Measurements from ENCODE around the gene RBCK1.
"Not testable (repeated sequence)": the region's sequence is repeated elsewhere in the genome, so short reads cannot be mapped to it uniquely, and the experiment has no call there.

RBCK1 gene

DNA sequence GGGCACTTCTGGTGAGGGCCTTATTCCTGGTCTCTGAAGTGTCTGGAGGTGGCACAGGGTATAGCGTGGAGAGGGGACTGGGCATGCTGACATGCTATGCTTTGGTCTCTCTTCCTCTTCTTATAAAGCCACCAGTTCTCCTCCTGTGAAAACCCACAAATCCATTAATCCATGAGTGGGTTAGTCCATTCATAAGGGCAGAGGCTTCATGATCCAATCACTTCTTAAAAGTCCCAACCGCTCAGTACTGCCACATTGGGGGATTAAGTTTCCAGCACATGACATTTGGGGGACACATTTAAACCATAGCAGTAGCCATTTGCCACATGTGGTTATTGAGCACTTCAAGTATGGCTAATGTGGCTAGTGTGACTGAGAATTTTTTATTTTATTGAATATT, 31.3 kb upstream of the RBCK1 start:
- DNase-seq, result no peak

DNA sequence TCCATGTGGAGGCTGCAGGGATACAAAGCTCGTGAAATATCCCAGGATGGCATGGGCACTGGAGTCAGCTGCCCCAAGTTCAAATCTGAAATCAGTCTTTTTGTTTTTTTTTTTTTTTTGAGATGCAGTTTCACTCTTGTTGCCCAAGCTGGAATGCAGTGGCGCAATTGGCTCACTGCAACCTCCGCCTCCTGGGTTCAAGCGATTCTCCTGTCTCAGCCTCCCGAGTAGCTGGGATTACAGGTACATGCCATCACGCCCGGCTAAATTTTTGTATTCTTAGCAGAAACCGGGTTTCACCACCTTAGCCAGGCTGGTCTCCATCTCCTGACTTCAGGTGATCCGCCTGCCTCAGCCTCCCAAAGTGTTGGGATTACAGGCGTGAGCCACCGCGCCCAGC, 30.5 kb upstream of the RBCK1 start:
- DNase-seq, result not testable (repeated sequence)

DNA sequence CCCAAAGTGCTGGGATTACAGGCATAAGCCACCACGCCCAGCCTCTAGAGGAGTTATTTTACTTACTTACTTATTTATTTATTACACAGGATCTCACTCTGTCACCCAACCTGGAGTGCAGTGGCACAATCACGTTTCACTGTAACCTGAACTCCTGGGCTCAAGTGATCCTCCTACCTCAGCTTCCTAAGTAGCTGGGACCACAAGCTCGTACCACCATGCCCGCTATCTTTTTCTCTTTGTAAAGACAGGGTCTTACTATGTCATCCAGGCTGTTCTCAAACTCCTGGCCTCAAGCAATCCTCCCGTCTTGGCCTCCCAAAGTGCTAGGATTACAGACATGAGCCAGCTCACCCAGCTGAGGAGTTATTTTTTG, 29.1 kb upstream of the RBCK1 start:
- no peak for DNase-seq

DNA sequence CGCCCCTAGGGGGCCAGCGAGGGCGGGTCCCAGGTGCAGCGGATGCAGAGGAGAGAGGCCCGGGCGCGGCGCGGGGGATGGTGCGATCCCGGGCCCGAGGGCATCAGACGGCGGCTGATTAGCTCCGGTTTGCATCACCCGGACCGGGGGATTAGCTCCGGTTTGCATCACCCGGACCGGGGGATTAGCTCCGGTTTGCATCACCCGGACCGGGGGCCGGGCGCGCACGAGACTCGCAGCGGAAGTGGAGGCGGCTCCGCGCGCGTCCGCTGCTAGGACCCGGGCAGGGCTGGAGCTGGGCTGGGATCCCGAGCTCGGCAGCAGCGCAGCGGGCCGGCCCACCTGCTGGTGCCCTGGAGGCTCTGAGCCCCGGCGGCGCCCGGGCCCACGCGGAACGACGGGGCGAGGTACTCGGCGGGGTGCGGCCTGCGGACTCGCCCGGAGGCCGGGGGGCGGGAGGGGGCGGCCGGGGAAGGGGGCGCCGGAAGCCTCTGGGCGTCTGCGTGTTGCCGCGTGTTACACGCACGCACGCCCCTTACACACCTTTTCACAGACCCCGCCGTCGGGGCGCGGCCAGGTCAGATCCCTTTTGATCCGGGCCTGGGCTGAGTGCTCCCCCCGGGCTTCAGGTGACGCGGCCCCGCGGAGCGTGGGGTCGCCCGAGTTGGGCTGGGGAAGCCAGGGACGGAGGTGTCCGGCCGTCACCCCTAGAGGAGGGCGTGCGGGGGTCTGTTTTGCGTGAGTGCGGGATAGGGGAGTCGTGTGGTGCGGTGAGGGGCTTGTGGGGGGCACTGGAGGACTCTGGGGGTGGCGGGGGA, 27.1 kb upstream of the RBCK1 start:
- DNase-seq, result peak; percentile 74

DNA sequence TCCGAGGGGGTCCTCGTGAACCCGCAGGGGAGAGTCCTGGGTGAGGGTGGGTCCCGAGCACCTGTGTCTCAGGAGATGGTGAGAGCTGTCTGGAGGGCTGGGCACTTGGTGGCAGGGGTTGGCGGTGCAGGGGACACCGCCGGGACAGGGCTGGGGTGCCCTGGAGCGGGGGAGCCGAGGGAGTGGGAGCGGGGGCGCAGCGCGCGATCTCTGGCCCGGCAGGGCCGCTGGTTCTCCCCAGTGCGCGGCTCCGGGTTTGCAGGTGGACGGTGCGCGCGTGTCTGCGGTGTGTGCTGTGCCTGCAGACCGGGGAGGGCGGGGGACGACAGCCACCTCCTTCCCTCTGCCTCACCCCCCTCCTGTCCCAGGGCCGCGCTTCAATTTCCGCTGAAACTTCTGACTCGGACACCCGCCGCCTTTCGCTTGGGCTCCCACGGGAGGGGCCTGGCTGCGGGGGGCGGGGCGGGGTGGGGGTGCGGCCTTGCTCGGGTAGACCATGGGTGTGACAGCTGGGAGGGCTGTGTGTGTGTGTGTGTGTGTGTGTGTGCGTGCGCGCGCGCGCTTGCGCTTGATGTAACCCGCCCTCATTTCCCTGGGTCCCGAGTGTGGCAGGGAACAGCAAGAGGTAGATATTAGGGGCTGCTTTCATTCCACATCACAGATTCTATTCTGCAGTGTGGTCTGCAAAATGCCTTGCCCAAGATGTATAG, 26.4 kb upstream of the RBCK1 start:
- peak; percentile 76 for DNase-seq

DNA sequence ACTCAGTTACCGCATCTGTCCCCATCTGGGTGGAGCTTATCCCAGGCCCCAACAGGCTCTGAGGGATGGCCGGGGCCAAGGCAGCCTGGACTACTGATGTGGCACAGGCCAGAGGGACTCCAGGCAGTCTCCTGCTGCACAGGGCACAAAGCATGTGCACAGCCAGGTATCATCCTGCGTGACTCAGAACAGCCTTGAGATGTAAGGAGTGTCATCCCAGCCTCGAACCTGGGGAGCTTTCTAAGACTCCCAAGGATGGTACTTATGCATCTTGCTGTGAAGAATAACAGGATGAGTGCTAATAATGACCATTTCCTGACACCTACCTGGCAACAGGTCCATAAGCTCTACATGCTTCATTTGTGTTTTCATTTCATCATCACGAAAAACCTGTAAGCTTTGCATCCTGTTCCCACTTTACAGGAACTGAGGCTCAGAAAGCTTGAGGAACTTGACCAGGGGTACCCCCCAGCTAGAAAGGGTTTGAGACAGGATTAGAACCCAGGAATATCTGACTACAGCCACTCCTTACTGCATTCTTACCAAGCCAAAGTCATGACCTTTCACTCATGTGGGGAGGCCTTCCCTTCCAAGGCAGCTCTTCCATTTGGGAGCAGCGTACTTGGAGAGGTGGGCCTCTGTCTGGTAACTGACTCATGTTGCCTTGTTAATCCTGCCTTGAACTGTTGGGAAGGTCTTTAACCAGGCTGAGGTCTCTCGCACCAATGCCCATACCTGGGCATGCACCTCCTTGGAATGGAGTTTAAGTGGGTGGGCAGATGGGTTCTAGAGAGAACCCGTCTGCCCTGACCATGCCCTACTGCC, 25.6 kb upstream of the RBCK1 start:
- no peak for DNase-seq

DNA sequence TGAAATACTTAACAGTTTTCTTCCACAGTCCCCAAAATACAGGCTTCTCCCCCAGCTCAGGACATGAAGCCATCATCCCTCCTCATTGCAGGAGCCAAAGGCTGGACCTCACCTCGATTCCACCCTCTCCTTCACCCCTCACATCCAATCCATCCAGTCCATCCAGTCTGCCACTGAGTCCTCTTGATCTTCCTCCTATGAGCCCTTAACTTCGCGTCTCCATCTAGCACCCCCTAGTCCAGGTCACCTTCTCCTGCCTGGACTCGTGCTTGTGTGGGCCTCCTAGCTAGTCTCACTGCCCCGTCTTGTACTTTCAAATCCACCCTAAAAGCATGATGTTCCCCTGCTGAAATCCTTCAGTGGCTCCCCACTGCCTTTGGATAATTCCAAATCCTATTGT, 24.2 kb upstream of the RBCK1 start:
- DNase-seq, result no peak

DNA sequence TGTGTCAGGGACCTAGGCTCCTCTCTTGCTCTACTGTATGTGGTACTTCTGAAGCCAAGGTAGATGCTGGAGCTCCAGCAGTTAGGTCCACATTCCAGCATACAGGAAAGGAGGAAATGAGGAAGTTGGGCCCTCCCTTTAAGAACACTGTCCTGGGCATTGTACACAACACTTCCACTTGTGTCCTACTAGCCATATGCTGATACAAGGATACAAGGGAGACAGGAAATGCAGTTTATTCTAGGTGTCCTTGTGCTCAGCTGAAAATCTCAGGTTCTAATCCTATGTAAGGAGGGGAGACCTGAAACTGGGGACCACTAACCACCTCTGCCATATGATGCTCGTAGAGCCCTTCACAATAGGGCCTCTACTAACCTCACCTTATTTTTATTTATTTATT, 23.4 kb upstream of the RBCK1 start:
- DNase-seq, result no peak

DNA sequence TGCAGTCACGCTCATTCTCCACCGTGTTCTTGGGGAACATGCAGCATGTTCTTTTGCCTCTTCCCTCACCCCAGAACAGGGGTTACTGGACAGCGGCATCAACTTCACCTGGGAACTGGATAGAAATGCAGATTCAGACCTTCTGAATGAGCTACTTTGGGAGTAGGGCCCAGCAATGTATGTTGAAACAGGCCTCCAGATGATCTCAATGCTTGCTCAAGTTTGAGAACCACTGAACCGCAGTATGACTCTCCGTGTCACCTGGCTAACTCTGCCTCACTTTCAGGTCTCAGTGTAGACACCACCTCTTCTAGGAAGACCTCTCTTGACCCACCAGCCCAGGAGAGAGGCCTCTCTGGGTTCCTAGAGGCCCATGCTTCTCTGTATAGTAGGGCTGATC, 22.7 kb upstream of the RBCK1 start:
- no peak for DNase-seq

DNA sequence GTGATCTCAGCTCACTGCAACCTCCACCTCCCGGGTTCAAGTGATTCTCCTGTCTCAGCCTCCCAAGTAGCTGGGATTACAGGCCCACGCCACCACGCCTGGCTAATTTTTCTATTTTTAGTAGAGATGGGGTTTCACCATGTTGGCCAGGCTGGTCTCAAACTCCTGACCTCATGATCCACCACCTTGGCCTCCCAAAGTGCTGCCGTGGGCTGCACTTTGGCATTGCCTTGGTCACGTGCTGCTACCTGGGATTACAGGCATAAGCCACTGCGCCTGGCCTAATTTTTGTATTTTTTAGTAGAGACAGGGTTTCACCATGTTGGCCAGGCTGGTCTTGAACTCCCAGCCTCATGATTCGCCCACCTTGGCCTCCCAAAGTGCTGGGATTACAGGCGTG, 21.5 kb upstream of the RBCK1 start:
- not testable (repeated sequence) for DNase-seq

DNA sequence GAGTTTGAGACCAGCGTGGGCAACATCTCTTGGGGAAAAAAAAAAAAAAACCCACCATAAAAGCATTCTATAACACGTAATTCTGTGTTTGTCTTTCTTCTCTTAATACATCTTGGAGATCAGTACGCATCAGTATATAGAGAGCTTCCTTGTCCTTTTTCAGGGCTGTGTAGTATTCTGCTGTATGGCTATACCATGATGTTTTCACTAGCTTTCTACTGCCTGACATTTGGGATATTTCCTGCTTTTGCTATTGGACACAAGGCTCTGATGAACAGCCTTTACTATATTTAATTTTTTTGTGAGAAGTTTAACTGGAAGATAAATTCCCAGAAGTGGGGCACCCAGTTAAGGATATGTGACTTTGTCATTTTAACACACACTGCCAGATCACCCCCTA, 20.6 kb upstream of the RBCK1 start:
- no peak for DNase-seq

DNA sequence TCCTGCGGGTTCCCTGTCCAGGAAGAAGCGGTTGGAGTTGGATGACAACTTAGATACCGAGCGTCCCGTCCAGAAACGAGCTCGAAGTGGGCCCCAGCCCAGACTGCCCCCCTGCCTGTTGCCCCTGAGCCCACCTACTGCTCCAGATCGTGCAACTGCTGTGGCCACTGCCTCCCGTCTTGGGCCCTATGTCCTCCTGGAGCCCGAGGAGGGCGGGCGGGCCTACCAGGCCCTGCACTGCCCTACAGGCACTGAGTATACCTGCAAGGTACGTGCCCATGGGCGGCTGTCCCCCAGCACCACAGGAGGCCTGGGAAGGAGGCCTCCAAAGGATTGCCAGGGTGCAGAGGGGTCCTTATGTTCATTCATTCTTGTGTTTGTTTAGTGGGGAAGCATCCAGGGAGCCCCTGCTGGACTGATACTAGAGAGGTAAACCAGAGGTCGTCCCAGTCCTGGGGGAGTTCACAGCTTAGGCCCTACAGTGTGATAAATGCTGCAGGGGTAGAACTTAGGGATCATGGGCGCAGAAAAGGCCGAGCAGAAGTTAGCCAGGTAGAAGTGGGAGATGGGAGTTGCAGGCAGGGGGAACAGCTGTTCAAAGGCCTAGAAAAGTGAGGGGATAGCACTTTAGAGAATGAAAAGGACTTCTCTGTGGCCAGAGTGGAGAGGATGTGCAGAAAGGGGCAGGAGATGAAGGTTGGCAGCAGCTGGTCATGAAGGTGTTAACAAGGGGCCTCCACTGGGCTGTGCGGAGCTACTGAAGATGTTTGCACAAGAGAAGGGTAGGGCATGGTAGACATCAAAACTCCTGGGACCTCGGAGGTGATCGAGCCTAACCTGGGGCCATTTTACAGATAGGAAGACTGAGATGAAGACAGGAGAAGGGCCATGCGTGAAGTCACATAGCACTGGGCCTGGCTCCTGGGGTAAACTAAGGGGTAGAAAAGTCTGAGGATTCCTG, 19.8 kb upstream of the RBCK1 start:
- DNase-seq, result no peak

DNA sequence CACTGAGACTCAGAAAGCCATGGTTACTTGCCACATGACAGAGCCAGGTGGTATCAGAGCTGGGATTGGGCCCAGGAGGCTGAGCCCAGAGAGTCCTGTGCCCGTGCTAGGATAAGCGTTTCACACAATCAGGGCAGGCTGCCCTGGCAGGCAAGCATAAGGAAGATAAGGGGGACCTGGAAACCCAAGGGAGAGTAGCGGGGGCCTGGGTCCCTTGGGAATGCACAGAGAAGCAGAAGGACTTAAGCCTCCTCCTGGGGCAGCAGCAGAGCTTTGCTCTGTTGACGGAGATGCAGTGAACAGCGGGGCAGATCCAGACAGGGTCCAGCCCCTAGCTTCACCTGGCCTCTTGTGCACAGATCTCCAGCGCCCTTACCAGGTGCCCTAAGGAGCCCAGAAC, 18.9 kb upstream of the RBCK1 start:
- no peak for DNase-seq

DNA sequence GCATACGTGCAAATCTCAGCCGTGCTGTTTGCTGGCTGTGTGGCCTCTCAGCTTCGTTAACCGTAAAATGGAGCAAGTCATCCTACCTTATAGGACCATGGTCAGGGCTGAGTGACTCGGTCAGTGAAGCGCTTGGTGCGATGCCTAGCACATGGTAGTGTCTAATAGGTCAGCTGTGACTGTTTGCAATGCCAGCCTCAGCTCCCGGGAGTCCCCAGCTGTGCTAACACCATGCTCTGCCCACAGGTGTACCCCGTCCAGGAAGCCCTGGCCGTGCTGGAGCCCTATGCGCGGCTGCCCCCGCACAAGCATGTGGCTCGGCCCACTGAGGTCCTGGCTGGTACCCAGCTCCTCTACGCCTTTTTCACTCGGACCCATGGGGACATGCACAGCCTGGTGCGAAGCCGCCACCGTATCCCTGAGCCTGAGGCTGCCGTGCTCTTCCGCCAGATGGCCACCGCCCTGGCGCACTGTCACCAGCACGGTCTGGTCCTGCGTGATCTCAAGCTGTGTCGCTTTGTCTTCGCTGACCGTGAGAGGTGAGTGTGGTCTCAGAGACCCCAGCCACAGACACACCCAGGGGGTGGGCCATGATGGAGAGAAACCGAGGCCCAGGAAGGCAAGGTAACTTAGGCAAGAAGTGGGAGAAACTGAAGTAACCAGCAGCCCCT, 16.9 kb upstream of the RBCK1 start:
- no peak for DNase-seq

DNA sequence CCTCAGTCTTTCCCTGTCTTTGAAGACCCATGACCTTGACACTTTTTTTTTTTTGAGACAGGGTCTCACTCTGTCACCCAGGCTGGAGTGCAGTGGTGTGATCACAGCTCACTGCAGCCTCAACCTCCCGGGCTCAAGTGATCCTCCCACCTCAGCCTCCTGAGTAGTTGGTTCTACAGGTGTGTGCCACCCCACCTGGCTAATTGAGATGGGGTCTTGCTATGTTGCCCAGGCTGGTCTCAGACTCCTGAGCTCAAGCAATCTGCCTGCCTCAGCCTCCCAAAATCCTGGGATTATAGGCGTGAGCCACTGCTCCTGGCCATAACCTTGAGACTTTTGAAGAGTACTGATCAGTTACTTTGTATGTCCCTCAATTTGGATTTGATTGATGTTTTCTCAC, 14.8 kb upstream of the RBCK1 start:
- not testable (repeated sequence) for DNase-seq

DNA sequence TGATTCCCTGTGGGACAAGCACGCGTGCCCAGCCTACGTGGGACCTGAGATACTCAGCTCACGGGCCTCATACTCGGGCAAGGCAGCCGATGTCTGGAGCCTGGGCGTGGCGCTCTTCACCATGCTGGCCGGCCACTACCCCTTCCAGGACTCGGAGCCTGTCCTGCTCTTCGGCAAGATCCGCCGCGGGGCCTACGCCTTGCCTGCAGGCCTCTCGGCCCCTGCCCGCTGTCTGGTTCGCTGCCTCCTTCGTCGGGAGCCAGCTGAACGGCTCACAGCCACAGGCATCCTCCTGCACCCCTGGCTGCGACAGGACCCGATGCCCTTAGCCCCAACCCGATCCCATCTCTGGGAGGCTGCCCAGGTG, 11.9 kb upstream of the RBCK1 start:
- DNase-seq, result no peak

DNA sequence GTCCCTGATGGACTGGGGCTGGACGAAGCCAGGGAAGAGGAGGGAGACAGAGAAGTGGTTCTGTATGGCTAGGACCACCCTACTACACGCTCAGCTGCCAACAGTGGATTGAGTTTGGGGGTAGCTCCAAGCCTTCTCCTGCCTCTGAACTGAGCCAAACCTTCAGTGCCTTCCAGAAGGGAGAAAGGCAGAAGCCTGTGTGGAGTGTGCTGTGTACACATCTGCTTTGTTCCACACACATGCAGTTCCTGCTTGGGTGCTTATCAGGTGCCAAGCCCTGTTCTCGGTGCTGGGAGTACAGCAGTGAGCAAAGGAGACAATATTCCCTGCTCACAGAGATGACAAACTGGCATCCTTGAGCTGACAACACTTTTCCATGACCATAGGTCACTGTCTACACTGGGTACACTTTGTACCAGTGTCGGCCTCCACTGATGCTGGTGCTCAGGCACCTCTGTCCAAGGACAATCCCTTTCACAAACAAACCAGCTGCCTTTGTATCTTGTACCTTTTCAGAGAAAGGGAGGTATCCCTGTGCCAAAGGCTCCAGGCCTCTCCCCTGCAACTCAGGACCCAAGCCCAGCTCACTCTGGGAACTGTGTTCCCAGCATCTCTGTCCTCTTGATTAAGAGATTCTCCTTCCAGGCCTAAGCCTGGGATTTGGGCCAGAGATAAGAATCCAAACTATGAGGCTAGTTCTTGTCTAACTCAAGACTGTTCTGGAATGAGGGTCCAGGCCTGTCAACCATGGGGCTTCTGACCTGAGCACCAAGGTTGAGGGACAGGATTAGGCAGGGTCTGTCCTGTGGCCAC, 11.3 kb upstream of the RBCK1 start:
- DNase-seq, result no peak

DNA sequence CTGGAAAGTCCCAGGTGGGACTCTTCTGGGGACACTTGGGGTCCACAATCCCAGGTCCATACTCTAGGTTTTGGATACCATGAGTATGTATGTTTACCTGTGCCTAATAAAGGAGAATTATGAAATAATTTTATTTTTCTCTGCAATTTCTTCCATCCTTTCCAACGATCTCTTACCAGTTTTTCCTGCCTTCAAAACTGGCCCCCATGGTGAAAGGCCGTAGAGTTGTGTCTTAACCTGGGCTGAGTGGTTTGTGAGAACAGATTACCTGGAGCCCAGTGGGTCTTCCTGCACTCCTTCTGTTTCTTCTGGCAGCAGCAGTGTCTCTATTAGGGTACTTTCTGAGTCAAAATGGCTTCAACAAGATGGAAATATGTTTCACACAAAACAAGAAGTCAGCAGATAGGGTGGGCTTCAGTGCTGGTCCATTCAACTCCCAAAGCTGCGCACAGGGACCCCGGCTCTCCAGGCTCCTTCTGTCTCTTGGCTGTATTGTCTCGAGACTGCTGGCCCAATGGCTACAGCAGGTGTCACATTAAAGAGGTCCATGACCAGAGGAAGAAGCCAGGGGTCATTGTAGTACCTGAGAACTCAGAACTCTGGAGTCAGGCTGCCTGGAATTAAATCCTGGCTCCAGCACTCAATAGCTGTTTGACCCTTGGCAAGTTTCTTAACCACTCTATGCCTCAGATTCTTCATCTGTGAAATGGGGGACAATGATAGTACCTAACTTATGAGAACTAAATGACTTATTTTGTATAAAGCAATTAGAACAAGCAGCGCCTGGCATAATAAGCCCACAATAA, 10.5 kb upstream of the RBCK1 start:
- DNase-seq, result no peak

DNA sequence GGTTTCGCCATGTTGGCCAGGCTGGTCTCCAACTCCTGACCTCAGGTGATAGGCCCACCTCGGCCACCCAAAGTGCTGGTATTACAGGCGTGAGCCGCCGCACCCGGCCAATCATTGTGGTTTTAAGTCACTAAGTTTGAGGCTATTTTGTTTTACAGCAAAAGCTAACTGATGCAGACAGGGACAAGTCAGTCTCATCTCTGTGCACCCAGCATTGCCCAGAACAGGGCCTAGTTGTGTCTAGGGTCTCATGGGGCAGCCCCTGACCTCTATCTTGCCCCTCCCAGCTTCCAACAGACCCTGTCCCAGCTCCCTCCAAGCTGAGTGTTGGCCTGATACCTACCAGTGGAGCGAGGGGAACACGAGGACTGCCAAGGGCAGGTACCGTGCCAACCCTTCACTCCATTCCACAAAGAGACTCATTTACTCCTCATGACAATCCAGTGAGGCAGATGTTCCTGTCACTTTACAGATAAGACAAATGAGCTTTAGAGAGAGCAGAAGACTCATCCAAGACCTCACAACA, 8.9 kb upstream of the RBCK1 start:
- no peak for DNase-seq

DNA sequence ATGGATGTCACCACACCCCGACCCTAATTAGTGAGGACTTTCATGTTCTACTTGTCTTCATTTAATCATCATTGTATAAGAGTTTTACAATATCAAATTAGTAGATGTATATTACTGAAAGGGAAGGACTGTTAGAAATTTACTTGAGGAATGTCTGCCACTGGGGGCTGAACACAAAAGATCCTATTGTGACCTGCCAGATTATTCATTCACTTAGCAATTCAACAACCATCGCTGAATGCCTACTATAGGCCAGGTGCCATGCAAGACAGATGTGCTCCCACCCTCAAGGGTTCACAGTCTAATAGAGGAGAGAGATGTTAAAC, 8.0 kb upstream of the RBCK1 start:
- DNase-seq, result no peak
